ENCODE measurements around the gene LYSMD4.

The LYSMD4 gene

DNA sequence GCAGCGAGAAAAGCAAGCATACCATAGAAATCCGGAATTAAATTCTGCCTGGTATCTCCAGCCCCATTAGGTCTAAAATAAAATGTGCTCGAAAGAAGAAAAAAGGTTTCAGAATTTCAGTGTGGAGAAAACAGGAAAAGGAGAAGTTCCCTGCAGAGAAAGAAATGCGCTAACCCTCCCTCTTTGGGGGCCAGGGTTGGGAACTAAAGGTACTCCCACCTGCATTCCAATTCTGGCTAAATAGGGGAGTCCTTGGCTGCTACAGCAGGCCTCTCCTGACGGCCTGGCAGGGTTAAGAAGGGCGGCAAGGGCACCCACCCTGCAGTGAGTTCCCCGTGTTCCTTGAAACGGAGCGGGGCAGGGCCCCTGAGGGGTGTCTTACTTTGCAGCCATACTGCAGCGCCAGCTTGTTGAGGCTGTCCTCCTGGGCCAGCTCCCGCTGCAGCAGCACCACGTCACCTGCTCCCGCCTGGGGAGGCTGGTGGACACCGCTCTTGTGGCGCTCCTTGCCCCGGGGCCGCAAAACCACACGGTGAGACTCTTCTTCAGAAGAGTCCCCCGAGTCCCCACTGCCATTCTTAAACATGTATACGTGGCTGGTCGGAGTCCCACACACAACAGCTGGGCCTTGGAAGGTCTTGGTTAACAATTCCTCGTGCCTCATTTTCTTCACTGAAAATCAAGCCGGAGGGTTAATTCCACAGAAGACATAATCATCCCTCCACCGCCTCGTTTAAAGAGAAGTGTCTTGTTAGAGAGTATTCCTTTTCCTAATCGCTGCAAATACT, 1.7 kb downstream of the LYSMD4 start:
- no peak for DNase-seq (ENCODE audit: low read depth in 2 of 2)

DNA sequence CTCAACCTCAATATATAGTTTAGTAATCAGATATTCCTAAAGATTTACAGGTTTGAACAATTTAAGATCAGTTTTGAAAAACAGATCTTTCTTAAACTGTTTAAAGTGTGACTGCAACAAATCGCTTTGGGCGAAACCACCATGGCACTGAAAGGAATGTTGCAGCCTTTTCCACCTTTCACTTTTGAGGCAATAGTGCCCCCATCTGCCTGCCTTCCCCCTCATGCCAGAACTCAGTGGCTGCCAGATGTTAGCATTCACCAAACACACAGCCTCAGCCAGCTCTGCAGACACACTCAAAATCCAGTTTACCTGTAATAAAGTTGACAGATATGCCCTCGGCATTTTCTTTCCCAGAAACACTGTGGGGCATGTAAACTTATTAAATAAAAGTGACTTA, 3.3 kb downstream of the LYSMD4 start:
- no peak for DNase-seq (ENCODE audit: low read depth in 2 of 2)

DNA sequence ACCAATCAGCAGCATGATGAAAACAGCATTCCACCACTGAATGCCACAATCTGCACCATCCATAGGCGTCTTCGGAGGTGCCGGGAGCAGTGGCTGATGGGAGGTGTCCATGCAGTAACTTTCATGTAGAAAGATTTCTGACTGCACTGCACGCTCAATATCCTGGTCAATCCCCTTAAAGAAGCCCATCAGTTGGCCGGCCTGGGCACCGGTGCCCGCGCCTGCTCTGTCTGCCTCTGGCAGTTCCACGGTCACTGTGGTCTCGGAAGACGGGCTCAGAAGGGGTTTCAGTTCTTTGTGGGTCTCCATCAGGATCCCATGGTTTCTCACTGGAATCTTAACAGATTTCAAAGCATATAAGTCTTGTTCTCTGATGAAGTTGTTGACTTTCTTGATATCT, 3.9 kb downstream of the LYSMD4 start:
- no peak for DNase-seq (ENCODE audit: low read depth in 2 of 2)

DNA sequence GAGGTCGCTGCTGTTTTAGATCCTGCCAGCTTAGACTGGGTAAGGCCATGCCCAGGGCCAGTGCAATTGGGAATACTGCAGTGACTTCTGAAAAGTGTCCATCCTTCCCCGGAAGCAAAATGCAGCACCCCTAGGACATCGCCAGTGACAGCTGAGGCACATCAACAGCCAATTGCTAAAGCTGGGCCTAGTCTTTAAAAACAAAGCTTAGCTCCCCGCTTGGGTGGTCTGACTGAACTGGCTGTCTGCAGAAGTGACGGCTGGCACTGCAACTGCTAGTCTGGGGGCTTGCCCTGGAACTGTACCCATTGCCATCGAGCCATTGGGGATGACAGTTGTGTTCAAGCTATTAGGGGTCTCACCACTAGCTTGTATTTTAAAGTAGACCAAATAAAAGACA, 4.3 kb downstream of the LYSMD4 start:
- no peak for DNase-seq (ENCODE audit: low read depth in 2 of 2)

DNA sequence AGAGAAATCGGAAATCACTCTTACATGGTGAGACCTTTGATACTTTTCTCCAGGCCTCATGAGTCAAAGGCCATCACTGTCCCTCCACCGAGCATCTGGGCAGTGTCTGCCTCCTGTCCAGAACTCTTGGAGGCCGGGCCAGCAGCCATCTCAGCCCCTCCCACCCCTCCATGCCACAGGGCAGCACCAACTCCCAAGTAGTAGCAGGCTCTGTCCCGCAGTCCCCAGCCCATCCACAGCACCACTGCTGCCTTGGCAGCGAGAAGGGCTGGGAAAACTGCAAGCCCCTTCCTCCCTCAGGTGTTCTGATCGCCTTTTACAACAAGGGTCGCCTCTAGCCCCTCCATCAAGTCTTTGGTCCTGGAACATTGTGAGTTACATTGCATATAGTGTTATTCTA, 5.5 kb downstream of the LYSMD4 start:
- DNase-seq (ENCODE audit: low read depth in 2 of 2): no peak

DNA sequence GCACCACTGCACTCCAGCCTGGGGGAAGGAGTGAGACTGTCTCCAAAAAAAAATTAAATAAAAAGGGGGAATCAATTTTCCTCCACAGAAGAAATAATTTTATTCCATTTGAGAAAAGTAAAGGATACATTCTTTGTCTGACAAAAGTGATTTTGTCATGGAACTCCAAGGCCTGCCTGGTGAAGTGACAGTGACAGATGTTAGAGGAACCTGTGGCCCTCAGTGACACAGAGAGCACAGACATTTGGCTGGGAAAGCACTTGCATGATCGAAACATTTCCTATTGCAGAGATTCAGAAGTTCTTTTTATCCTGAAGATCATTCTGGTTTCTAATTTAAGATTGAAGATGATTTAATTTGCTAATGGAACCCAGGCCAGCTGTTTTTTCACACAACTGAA, 5.9 kb downstream of the LYSMD4 start:
- no peak for DNase-seq (ENCODE audit: low read depth in 2 of 2)

DNA sequence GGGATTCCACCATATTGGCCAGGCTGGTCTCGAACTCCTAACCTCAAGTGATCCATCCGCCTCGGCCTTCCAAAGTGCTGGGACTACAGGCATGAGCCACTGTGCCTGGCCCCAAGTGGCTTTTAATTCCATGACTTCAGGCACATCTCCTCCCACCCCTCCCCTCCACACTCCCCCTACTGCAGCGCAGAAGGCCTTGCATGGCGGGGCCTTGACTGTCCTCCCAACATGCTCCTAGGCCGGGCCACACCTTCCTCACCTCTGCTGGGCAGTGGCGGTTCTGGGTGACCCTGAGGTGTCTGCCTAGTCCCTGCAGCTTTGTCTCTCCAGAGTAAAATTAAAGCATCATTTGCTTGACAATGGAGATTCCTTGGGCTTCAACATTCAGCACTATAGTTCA, 6.9 kb downstream of the LYSMD4 start:
- no peak for DNase-seq (ENCODE audit: low read depth in 2 of 2)

DNA sequence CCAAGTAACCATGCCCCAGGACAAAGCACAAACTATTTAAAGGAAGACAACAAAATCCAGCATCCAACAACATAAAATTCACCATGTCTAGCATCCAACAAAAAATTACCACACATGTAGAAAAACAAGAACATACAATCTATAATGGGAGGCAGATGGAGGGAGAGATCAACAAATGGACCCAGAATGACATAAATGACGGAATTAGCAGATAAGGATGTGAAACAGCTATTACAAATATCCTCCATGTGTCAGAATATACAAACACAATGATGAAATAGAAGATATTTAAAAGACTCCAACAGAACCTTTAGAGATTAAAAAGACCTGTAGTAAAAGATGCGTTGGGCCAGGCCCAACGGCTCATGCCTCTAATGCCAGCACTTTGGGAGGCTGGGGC, 10.8 kb downstream of the LYSMD4 start:
- no peak for DNase-seq (ENCODE audit: low read depth in 2 of 2)

DNA sequence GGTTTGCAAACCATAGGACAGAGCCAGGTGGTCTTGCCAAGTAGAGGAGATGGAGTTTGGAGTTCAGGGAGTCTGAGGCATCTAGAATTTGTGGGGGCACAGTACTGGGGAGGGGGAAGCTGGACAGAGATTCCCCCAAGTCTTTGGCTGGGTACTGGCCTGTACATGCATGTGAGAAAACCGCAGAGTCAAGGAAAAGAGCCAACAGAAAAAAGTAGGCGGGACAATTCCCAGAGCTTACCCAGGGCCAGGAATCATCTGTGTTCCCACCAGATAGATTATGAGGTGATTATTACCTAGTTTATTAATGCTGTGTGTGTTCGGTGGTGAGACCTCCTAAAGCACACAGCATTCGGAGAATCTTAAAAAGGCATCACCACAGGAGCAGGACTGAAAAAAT, 11.3 kb downstream of the LYSMD4 start:
- DNase-seq (ENCODE audit: low read depth in 2 of 2): no peak

DNA sequence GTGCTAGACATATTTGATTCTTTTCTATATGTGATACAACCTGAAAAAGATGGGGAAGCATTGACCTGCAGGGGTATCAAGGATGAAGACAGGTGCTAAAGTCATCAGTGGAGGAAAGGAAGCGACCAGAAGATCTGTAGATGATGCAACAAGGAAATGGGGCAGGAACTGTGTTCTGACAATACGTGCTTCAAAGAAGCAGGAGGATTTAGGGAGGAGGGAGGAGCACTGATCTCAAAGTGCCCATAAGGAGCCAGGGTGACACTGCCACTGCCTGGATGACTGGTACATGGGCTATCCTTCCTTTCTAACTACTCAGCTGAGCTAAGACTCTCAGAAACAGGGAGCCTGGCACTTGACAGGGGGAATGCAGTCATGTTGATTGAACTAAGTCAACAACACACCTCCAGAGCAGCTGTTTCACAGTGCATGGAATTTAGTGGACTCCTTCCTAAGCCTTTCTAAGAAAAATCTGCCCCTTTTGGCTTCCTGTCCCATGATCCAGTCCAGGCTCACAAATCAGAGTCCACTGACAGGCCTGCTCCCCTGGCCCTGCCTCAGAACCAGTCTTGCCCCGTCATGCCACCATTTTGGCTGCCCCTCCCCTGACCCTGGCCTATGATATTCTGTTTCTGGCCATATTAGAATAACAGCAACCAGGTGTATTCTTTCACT, 12.0 kb downstream of the LYSMD4 start:
- no peak for DNase-seq (ENCODE audit: low read depth in 2 of 2)

DNA sequence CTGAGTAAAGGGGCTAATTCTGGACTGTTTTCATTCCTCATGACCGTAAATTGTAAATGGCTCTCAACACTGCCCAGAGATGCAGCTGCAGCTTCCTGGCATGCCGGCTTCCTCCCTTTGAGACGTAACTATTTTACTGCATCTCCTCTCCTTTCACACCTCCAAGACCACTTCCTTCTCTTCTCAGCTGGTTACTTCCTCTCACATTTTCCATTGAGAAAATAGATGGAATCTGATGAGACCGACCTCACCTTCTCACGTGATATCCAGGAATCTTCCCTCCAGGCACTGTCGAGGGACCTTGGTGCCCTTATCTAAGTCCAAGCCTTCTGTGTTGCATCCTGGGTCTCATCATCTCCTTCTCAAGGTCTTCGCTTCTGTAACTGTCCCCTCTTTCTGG, 12.7 kb downstream of the LYSMD4 start:
- no peak for DNase-seq (ENCODE audit: low read depth in 2 of 2)

DNA sequence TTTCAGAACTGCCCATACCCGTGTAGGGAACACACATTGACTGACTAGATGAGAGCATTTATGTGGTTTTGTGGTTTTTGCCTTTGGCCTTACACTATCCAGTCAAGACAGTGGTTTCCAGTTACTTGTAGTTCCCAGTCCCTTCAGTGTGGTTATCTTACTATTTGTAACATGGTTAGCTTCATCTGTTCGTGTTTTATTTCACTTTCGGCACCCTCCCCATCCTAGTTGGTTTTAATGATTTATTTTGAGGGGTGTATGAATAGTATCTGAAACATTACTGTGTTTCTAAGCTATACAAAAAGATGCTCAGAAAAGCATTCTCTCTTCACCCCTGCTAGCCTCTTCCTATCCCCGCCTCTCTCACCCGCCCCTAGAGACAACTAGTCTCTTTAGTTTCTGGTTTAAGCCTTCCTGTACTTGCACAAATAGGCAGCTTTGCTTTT, 14.1 kb downstream of the LYSMD4 start:
- DNase-seq (ENCODE audit: low read depth in 2 of 2): no peak

DNA sequence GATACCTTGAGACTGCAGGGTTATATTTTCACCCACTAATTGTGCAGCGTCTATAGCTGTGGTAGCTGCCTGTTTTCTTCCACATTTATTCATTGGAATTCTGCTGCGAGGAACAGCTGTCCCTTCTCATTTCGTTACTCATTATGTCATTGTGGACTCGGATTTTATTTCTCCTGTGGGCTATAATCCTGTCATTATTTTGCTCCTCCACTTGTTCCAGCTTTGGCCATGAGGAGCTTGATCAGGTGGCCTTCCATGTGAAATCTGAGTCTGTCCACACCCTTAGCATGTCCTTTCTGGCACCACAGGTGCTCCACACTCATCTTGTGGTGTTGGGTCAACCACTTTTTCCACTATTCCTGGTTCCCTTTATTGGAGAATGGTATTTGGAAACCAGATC, 14.8 kb downstream of the LYSMD4 start:
- no peak for DNase-seq (ENCODE audit: low read depth in 2 of 2)

DNA sequence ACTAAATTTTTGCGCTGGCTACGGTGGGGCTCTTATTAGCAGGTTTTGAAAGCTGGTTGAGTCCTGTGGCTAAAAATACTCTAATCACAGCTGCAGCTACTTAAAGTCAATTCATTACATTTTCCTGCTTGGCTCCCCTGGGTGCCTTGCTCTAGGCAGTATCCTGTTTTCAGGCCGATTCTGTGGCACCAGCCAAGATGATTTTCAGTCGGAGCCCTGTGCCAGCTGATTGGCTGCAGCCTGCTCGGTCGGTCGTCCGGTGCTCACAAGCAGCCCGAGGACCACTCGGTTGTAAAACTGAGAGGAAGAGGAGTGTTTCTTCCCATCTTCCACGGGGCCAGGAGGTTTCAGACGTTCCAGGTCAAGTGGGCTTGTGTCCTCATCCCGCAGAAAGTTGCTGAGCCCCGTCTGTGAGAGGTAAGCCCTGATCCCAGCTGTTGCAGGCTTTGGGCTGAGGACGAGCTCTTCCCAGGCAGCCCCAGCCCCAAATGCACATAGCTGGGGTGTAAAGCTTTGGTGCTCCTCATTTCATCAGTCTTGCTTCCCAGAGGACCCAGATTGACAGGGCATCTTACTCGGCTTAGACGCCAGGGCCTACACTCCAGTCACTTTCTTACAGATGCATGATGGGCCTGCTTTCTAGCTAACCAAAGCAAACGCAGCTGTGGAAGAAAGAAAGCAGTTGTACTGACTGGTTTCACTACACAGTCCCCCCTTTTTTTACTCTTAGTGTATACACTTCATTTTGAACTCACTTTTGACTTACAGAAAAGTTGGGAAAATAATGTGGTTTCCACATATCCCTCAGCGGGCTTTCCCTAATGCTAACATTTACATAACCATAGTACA, 15.9 kb downstream of the LYSMD4 start:
- DNase-seq (ENCODE audit: low read depth in 2 of 2): no peak

DNA sequence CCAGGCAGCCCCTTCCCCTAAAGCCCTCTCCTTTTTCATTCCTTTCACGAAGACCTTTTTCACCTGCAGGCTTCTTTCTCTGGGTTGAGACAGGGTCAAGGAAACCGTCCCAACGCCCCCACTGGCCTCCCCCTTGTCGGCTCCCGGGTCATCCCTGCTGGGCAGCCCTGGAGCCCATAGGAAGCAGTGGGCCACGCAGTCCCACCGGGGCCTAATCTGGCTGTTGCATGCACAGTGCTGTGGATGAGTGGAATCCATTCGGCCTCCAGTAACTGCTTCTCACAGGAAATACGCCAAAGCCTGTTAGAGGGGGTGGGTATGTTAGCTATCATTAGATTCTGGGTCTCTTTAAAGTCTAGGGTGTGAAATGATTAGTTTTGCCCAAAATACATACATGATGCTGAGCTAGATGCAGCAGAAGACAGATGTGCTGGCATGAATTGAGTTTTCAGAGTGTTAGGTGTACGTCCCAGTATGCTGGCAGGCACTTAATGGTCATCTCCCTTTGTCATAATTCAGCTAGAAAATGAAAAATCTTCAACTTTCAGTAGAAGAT, 16.6 kb downstream of the LYSMD4 start:
- DNase-seq (ENCODE audit: low read depth in 2 of 2): no peak

DNA sequence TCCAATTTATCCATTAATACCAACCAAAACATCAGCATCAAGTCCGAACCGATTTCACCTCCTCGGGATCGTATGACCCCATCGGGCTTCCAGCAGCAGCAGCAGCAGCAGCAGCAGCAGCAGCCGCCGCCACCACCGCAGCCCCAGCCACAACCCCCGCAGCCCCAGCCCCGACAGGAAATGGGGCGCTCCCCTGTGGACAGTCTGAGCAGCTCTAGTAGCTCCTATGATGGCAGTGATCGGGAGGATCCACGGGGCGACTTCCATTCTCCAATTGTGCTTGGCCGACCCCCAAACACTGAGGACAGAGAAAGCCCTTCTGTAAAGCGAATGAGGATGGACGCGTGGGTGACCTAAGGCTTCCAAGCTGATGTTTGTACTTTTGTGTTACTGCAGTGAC, 20.8 kb downstream of the LYSMD4 start:
- DNase-seq (ENCODE audit: low read depth in 2 of 2): no peak

DNA sequence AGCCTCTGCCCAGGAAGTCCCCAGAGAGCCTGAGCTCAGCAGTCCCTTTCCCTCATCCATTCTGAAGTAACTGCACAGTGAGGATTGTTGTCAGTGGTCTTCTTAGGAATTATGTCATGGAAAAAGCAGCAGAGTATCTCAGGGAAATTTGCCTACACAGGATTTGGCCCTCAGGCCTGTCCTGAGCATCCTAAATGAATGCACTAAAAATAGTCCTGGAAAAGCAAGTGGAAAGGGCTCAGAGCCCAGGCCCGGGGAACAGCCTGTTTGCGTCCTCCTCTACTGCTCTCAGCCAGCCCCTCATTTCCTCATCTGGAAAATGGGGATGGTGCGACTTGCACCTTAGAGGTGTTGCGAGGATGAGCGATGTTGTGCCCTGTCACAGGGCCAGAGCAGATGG, 21.6 kb downstream of the LYSMD4 start:
- DNase-seq (ENCODE audit: low read depth in 2 of 2): no peak

DNA sequence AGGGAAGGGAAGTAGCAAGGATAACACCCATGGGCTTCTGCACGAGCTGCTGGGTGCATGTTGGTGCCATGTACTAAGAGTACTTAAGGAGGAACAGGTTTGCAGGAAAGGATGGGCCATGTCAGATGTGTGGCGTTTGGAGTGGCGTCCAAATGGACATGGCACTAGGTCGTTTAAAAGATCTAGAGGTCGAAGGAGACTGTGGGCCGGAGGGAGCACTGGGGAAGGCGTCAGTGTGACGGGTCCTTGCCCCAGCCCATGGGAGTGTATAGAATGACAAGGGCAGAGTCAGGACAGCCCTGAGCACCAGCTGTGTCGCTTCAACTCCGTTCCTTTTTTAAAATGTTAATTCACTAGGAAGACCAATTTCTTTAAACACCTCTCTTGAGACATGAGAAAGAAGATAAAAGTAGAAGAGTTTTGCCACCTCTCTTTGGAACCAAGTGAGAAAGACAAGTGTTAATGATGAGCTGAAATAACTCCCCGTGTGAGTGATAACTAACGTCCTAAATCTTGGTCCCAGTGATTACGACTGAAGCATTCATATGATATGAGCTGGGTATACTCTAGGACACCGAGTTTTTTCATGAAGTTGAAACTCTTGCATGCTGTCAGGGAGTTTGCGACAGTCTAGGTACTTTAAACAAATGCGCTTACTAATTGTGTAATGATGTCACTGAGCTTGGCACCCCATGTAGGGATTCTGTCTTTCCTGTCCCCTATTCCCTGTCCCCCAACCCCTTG, 23.8 kb downstream of the LYSMD4 start:
- DNase-seq (ENCODE audit: low read depth in 2 of 2): no peak

DNA sequence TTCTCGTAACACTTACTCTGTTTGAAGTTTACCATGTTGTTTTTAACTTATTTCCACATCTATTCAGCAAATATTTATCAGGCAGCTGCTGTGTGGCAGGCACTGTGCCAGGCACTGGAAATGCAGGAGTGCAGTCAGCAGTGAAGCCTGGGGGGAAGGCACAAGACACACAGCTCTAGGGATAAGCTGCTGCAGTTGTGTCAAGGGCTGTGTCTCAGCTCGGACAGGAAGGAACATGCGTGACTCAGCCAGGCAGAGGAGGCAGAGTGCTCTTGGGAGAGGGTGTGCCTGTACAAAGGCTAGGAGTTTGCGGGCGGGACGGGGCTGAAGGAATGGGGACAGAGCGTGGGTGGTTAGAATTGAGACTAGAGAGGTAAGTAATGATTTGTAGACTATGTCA, 24.7 kb downstream of the LYSMD4 start:
- no peak for DNase-seq (ENCODE audit: low read depth in 2 of 2)

DNA sequence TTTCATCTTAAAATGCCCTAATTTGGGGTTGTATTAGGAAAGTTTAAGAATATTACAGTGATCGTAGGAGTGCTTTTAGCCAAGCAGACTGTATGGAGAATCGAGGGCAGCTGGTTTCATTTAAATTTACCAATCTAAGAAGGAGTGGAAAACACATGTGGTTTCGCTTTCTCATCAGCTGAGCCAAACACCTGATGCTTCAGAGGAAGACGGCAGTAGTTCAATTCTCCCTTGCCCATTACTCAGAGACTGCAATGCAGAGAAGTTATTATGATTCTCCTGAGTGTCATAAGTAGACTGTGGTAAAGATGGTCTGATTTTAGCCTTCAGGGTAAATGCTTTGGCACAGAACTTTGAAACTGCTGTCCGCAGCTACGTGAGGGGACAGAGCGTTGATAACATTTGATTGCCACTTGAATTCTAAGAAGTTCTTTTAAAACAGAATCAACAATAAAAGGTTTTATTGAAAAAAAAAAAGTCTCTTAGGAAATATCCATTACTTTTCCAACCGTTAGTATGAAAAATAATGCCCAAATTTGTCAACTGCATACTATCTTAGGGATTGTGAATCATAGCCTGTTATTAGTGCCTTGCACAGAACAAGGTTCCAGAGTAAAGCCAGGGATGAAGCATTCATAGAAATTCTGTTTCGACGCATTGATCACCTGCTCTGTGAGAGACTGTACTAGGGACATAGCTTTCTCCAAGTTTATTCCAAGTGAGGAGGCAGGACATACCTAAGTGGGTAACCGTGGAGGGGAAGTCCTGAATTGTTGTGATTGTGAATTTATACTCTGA, 25.6 kb downstream of the LYSMD4 start:
- DNase-seq (ENCODE audit: low read depth in 2 of 2): no peak

Measured in stimulated activated CD4-positive, alpha-beta T cell treated with anti-CD3 and anti-CD28 coated beads, Interleukin-15, amount 100 ng/mL, for 48 hours (primary cell).